SK-N-SH (cell line): ENCODE results near the gene SSC4D. TPM values are rescaled to one million over a fixed set of nuclear protein-coding genes. Genes with fewer than 3 reads are reported as not detected.
A peak's percentile ranks its signal among the peaks of the same experiment; 100 is the strongest.

ENCODE experiments used
- CTCF ChIA-PET: fragments of 300-600, 350-600 bp; formaldehyde crosslinking; extraction: SDS; loops from one replicate; lab custom pipeline; 2021; lab: Yijun Ruan, JAX
- POLR2A ChIA-PET: fragments of 350-600 bp; sonication (Branson Sonifier 250); formaldehyde crosslinking; extraction: SDS; loops from one replicate; lab custom pipeline; 2020; ENCODE audit warnings: antibody characterized with exemption, inconsistent platforms; lab: Yijun Ruan, JAX
- DNase-seq: peaks from one replicate; pipeline ENCODE4 v3.0.0; 2012
- H2AFZ ChIP-seq: fragments of 200-600 bp; sonication (generic); 2 replicates; pipeline ENCODE4 v1.8.1; 2016; ENCODE audit warnings: antibody characterized with exemption, mild to moderate bottlenecking, low read depth
- H3F3A ChIP-seq: fragments of 200-600 bp; sonication (generic); replicated peaks from 2 replicates; pipeline ENCODE3; 2016; ENCODE audit warnings: antibody characterized with exemption, mild to moderate bottlenecking; ENCODE audit not compliant: insufficient read depth
- H3K27ac ChIP-seq, 2 experiments: fragments of 200-500 bp in 1 of 2; fragments of 200-600 bp in 1 of 2; sonication (Bioruptor generic) in 1 of 2; sonication (generic), shearing (Covaris generic) in 1 of 2; 2 replicates each; pipeline versions ENCODE4 v1.5.1 to v1.6.1; 2014 to 2016; ENCODE audit warnings: low read depth in 2 of 2, inconsistent platforms in 1 of 2, low read length in 1 of 2, mild to moderate bottlenecking in 1 of 2, mixed read lengths in 1 of 2
- H3K27me3 ChIP-seq: fragments of 200-600 bp; sonication (generic), shearing (Covaris generic); 2 replicates; pipeline ENCODE4 v1.6.1; 2016; ENCODE audit warnings: mixed run types; ENCODE audit not compliant: insufficient read depth
- H3K36me3 ChIP-seq, 2 experiments: fragments of 200-500 bp in 1 of 2; fragments of 200-600 bp in 1 of 2; sonication (Bioruptor generic) in 1 of 2; sonication (generic) in 1 of 2; replicated peaks in 1 of 2; 2 replicates each; pipeline versions ENCODE3 to v1.5.1; 2014 to 2016; ENCODE audit warnings: low read length in 1 of 2, mild to moderate bottlenecking in 1 of 2; ENCODE audit not compliant: insufficient read depth in 2 of 2, control insufficient read depth in 1 of 2
- H3K4me1 ChIP-seq, 2 experiments: fragments of 200-500 bp in 1 of 2; fragments of 200-600 bp in 1 of 2; sonication (Bioruptor generic) in 1 of 2; sonication (generic), shearing (Covaris generic) in 1 of 2; 2 replicates each; pipeline versions ENCODE4 v1.5.1 to v1.6.1; 2014 to 2016; ENCODE audit warnings: low read depth in 1 of 2, low read length in 1 of 2, mixed run types in 1 of 2; ENCODE audit not compliant: insufficient read depth in 2 of 2, control insufficient read depth in 1 of 2
- H3K4me2 ChIP-seq: fragments of 200-600 bp; sonication (generic), shearing (Covaris generic); 2 replicates; pipeline ENCODE4 v1.6.1; 2017; ENCODE audit warnings: mixed run types
- H3K4me3 ChIP-seq, 2 experiments: fragments of 200-500 bp in 1 of 2; fragments of 200-600 bp in 1 of 2; sonication (Bioruptor generic) in 1 of 2; sonication (generic), shearing (Covaris generic) in 1 of 2; 2 replicates each; pipeline versions ENCODE4 v1.5.1 to v1.8.1; 2014 to 2016; ENCODE audit warnings: low read depth in 2 of 2, inconsistent platforms in 1 of 2, low read length in 1 of 2, mild to moderate bottlenecking in 1 of 2, mixed read lengths in 1 of 2, moderate library complexity in 1 of 2
- H3K79me2 ChIP-seq: fragments of 200-600 bp; sonication (generic); 2 replicates; pipeline ENCODE4 v1.8.1; 2017; ENCODE audit warnings: mild to moderate bottlenecking; ENCODE audit not compliant: insufficient read depth
- H3K9ac ChIP-seq: fragments of 200-600 bp; sonication (generic); 2 replicates; pipeline ENCODE4 v1.6.1; 2017; ENCODE audit warnings: mixed run types
- H3K9me2 ChIP-seq: fragments of 200-600 bp; sonication (generic); 2 replicates; pipeline ENCODE4 v1.6.1; 2017; ENCODE audit warnings: mixed run types
- H3K9me3 ChIP-seq: fragments of 200-600 bp; sonication (generic); 2 replicates; pipeline ENCODE4 v1.6.1; 2017; ENCODE audit warnings: mixed run types, mild to moderate bottlenecking, moderate library complexity
- H4K20me1 ChIP-seq: fragments of 200-600 bp; sonication (generic); 2 replicates; pipeline ENCODE4 v1.6.1; 2017; ENCODE audit warnings: mild to moderate bottlenecking, mixed run types; ENCODE audit not compliant: insufficient read depth
- EP300 ChIP-seq, 2 experiments: IDR thresholded peaks; 2 replicates each; pipeline versions ENCODE4 v1.4.0 to v1.6.1; 2012; ENCODE audit warnings: borderline replicate concordance in 1 of 2, low read depth in 1 of 2, low read length in 1 of 2
- FOSL2 ChIP-seq: IDR thresholded peaks from 2 replicates; pipeline ENCODE4 v1.4.0; 2012; ENCODE audit warnings: low read depth, mild to moderate bottlenecking, moderate library complexity, borderline replicate concordance
- FOXM1 ChIP-seq: IDR thresholded peaks from 2 replicates; pipeline ENCODE4 v1.4.0; 2012; ENCODE audit warnings: low read depth, mild to moderate bottlenecking
- MAX ChIP-seq: IDR thresholded peaks from 2 replicates; pipeline ENCODE4 v1.4.0; 2012; ENCODE audit warnings: low read depth
- MXI1 ChIP-seq: IDR thresholded peaks from 2 replicates; pipeline ENCODE4 v1.6.1; 2012; ENCODE audit warnings: mild to moderate bottlenecking, low read depth, low read length, improper control_type of control experiment
- POLR2AphosphoS5 ChIP-seq: IDR thresholded peaks from 2 replicates; pipeline ENCODE4 v1.6.1; 2012; ENCODE audit warnings: low read depth, low read length
- RFX5 ChIP-seq: IDR thresholded peaks from 2 replicates; pipeline ENCODE4 v1.6.1; 2012; ENCODE audit warnings: mild to moderate bottlenecking, improper control_type of control experiment, low read length
- SIN3A ChIP-seq: IDR thresholded peaks from 2 replicates; pipeline ENCODE4 v1.6.1; 2012; ENCODE audit warnings: low read depth, mild to moderate bottlenecking, low read length, moderate library complexity, borderline replicate concordance
- TAF1 ChIP-seq: IDR thresholded peaks from 2 replicates; pipeline ENCODE4 v1.6.1; 2012; ENCODE audit warnings: low read depth, mild to moderate bottlenecking, low read length, moderate library complexity, borderline replicate concordance
- WGBS: methylation state at CpG from one replicate; pipeline ENCODE4 v1.1.6; 2017; ENCODE audit warnings: low lambda C conversion rate; 5-methylcytosine and 5-hydroxymethylcytosine counted together
- polyA plus RNA-seq, 3 experiments: library from polyadenylated mRNA; depleted of rRNA; stranded (reverse); fragments of >200 nt; gene quantifications; 2 replicates each; pipeline ENCODE4 v1.2.3, GENCODE V29; 2012

SSC4D gene
- polyA plus RNA-seq, 1 of the 3 experiments (the other 2 are of a cell fraction) = 2.0 TPM

- POLR2A ChIA-PET = interaction anchor here (1.9 kb wide), 1 partner anchor 44 kb away, joined by 4 read pairs; no protein-coding TSS in a partner anchor
- 0% methylated on average over 10 of the region's 10 CpGs for WGBS
These were observed 52.0 kb downstream of the SSC4D start for GRCh38 chr7:76357475-76358010.

GRCh38 chr7:76356823-76357222, 52.7 kb downstream of the SSC4D start:
- POLR2A ChIA-PET = no interaction called here
- H3K79me2 ChIP-seq = peaks cover 69% of the 10 kb centered on the region
- peak overlapping the region; percentile 93 for H3K9ac ChIP-seq
- H3K36me3 ChIP-seq = peaks cover 27 to 55% of the 10 kb centered on the region in 2 experiments
- peaks cover 7% of the 10 kb centered on the region for H3F3A ChIP-seq
- CTCF ChIA-PET = interaction anchor here (1.0 to 1.3 kb wide), 2 partner anchors 15 to 43 kb away, joined by 3 to 7 read pairs; no protein-coding TSS in a partner anchor
- peaks cover 61% of the 10 kb centered on the region for H4K20me1 ChIP-seq
- H3K27ac ChIP-seq = peak overlapping the region; percentile 92 to 96; a peak in 3 of 4 replicates
- peak; percentile 57 for DNase-seq
- WGBS = 22% methylated on average over 6 of the region's 6 CpGs
- no peak overlapping the region for H2AFZ ChIP-seq
- TF ChIP-seq SIN3A (0 out of 2 replicates have a peak, but pooled peaks have one; percentile 29), POLR2AphosphoS5 (no peak), MXI1 (peak; percentile 65; the same call in 1 of the 2 replicates), RFX5 (0 out of 2 replicates have a peak, but pooled peaks have one; percentile 16), MAX (no peak)
- H3K4me3 ChIP-seq = peak overlapping the region; percentile 82 to 88
- peaks cover 21 to 23% of the 10 kb centered on the region in 2 experiments; a peak in 3 of 4 replicates for H3K4me1 ChIP-seq
- no peaks in the 10 kb centered on the region for H3K27me3 ChIP-seq
- no peaks in the 10 kb centered on the region for H3K9me2 ChIP-seq
- no peaks in the 10 kb centered on the region for H3K9me3 ChIP-seq
- H3K4me2 ChIP-seq = peak overlapping the region; percentile 80

More at GRCh38 chr7:76357475-76358010, 52.0 kb downstream of the SSC4D start:
- DNase-seq = no peak
- CTCF ChIA-PET = interaction anchor here (1.3 to 3.4 kb wide), 2 partner anchors 39 to 43 kb away, joined by 7 to 32 read pairs; no protein-coding TSS in a partner anchor
- peak overlapping the region; percentile 80 for H3K4me2 ChIP-seq
- H3K36me3 ChIP-seq = peaks cover 27 to 47% of the 10 kb centered on the region in 2 experiments
- H3K27me3 ChIP-seq = no peaks in the 10 kb centered on the region
- H3F3A ChIP-seq = peaks cover 10% of the 10 kb centered on the region
- H3K4me1 ChIP-seq = peaks cover 17 to 23% of the 10 kb centered on the region in 2 experiments; a peak in 3 of 4 replicates
- peaks cover 62% of the 10 kb centered on the region for H3K79me2 ChIP-seq
- TF ChIP-seq EP300 (IDR thresholded peaks at IDR 0.05; ENCODE audit: borderline replicate concordance in 1 of 2, low read depth in 1 of 2, low read length in 1 of 2) (no peak), TAF1 (peak; percentile 14; the same call in 1 of the 2 replicates), SIN3A (peak; percentile 27; the same call in 1 of the 2 replicates)
- TF ChIP-seq, all 33 proteins: peak for 2
- no peaks in the 10 kb centered on the region for H3K9me2 ChIP-seq
- peak overlapping the region; percentile 93 for H3K9ac ChIP-seq
- no peaks in the 10 kb centered on the region for H3K9me3 ChIP-seq
- H3K4me3 ChIP-seq = peak overlapping the region; percentile 82 to 88
- peaks cover 54% of the 10 kb centered on the region for H4K20me1 ChIP-seq
- peak overlapping the region; percentile 92 to 96 for H3K27ac ChIP-seq
- no peak overlapping the region for H2AFZ ChIP-seq

- Histone ChIP-seq H3K27ac (peak overlapping the region in 1 of 2 experiments; percentile 92; a peak in 1 of 4 replicates), H4K20me1 (peaks cover 69% of the 10 kb centered on the region)
- POLR2A ChIA-PET = no interaction called here
These were observed 53.4 kb downstream of the SSC4D start for GRCh38 chr7:76356115-76356514.

More at GRCh38 chr7:76356115-76356514, 53.4 kb downstream of the SSC4D start:
- Histone ChIP-seq H3K4me3 (peak overlapping the region in 1 of 2 experiments; percentile 82; a peak in 2 of 4 replicates), H3K9ac (peak overlapping the region; percentile 93; the same call in 1 of the 2 replicates), H3K4me1 (peaks cover 21 to 23% of the 10 kb centered on the region in 2 experiments; a peak in 3 of 4 replicates), H3K9me3 (no peaks in the 10 kb centered on the region), H3K9me2 (no peaks in the 10 kb centered on the region), H3F3A (peaks cover 7% of the 10 kb centered on the region), H3K79me2 (peaks cover 76% of the 10 kb centered on the region), H3K4me2 (peak overlapping the region; percentile 80), H2AFZ (no peak overlapping the region), H3K27me3 (no peaks in the 10 kb centered on the region), H3K36me3 (peaks cover 28 to 56% of the 10 kb centered on the region in 2 experiments)
- CTCF ChIA-PET = interaction anchor here (1.0 to 1.3 kb wide), 2 partner anchors 14 to 38 kb away, joined by 3 to 4 read pairs; no protein-coding TSS in a partner anchor
- no peak for DNase-seq
- 68% methylated on average over 4 of the region's 4 CpGs for WGBS
- TF ChIP-seq FOSL2 (0 out of 2 replicates have a peak, but pooled peaks have one; percentile 5), FOXM1 (no peak), TAF1 (no peak)
